GM12878 (cell line): ENCODE results near the gene ZCWPW2. TPM values are rescaled to one million over a fixed set of nuclear protein-coding genes. Genes with fewer than 3 reads are reported as not detected.

Experiments used
- ATAC-seq: fragments of 200-7000 bp; cut with Tn5 transposase; 3 replicates; pipeline ENCODE4 v1.9.1; 2020; ENCODE audit warnings: mild to moderate bottlenecking, moderate library complexity
- BruUV-seq: library from RNA; stranded (reverse); fragments of 400-500 nt; replicated peaks from 2 replicates; lab custom pipeline; 2021; lab: Mats Ljungman, UMichigan
- CTCF ChIA-PET: fragments of 300-600 bp; sonication (Branson Sonifier 250); formaldehyde crosslinking; extraction: SDS; loops from one replicate; lab custom pipeline; 2021; ENCODE audit warnings: inconsistent platforms; lab: Yijun Ruan, JAX
- POLR2A ChIA-PET: fragments of 350-600 bp; formaldehyde crosslinking; extraction: SDS; loops from one replicate; lab custom pipeline; 2021; ENCODE audit warnings: inconsistent platforms; lab: Charles Lee
- RAD21 ChIA-PET: fragments of 300-600 bp; sonication (Branson Sonifier 250); formaldehyde crosslinking; loops from one replicate; lab custom pipeline; 2023; ENCODE audit warnings: antibody characterized with exemption; ENCODE audit not compliant: unreplicated experiment; lab: Charles Lee
- SMC1A ChIA-PET: fragments of 300-600 bp; sonication (Branson Sonifier 250); formaldehyde crosslinking; loops from one replicate; lab custom pipeline; 2023; ENCODE audit not compliant: unreplicated experiment, uncharacterized antibody; lab: Charles Lee
- DNase-seq: peaks from one replicate; pipeline ENCODE4 v3.0.0-alpha.2; 2011; ENCODE audit warnings: low read depth, low spot score
- FAIRE-seq: peaks from 3 replicates; lab custom pipeline; 2011; peaks lifted over from hg19 to GRCh38; lab: Jason Lieb, UNC
- H2AFZ ChIP-seq: 2 replicates; pipeline ENCODE4 v1.6.0; 2011; ENCODE audit warnings: low read depth, low read length, control low read depth; ENCODE audit not compliant: control insufficient read depth
- H3K27ac ChIP-seq: 2 replicates; pipeline ENCODE4 v1.5.1; 2011; ENCODE audit warnings: control low read depth; ENCODE audit not compliant: control insufficient read depth, insufficient read depth
- H3K27me3 ChIP-seq, 2 experiments: replicated peaks in 1 of 2; 2 replicates each; pipeline versions ENCODE4 v1.6.0 to v1.6.1; 2011; ENCODE audit warnings: low read length in 1 of 2; ENCODE audit not compliant: control insufficient read depth in 2 of 2, insufficient read depth in 2 of 2
- H3K36me3 ChIP-seq, 2 experiments: 2 replicates each; pipeline ENCODE4 v1.5.1; 2011; ENCODE audit warnings: low read length in 1 of 2; ENCODE audit not compliant: control insufficient read depth in 2 of 2, insufficient read depth in 2 of 2
- H3K4me1 ChIP-seq: 2 replicates; pipeline ENCODE4 v1.6.1; 2011; ENCODE audit warnings: mild to moderate bottlenecking, low read length, moderate library complexity, mixed read lengths; ENCODE audit not compliant: control insufficient read depth, insufficient read depth
- H3K4me2 ChIP-seq: 2 replicates; pipeline ENCODE4 v1.6.0; 2011; ENCODE audit warnings: control low read depth; ENCODE audit not compliant: control insufficient read depth, insufficient read depth
- H3K4me3 ChIP-seq: fragments of 200-600 bp; sonication (generic); 2 replicates; pipeline ENCODE4 v1.5.1; 2016
- H3K79me2 ChIP-seq: 2 replicates; pipeline ENCODE4 v1.6.0; 2011; ENCODE audit warnings: low read length; ENCODE audit not compliant: control insufficient read depth, insufficient read depth
- H3K9ac ChIP-seq: 2 replicates; pipeline ENCODE4 v1.8.0; 2011; ENCODE audit warnings: low read length, control low read depth, mixed read lengths; ENCODE audit not compliant: control insufficient read depth, insufficient read depth
- H3K9me3 ChIP-seq: replicated peaks from 3 replicates; pipeline ENCODE4 v1.5.1; 2011; ENCODE audit warnings: mild to moderate bottlenecking, low read length; ENCODE audit not compliant: control insufficient read depth, insufficient read depth
- H4K20me1 ChIP-seq: 2 replicates; pipeline ENCODE4 v1.6.0; 2011; ENCODE audit not compliant: control insufficient read depth, insufficient read depth
- ATF2 ChIP-seq: IDR thresholded peaks from 2 replicates; pipeline ENCODE4 v1.6.1; 2012; ENCODE audit warnings: low read length, inconsistent platforms
- CBX3 ChIP-seq: fragments of 200-600 bp; sonication (generic); IDR thresholded peaks from 2 replicates; pipeline ENCODE4 v1.6.1; 2016; ENCODE audit warnings: low read depth, borderline replicate concordance
- CBX5 ChIP-seq: sonication (generic); IDR thresholded peaks from 2 replicates; pipeline ENCODE4 v1.6.1; 2016; ENCODE audit warnings: low read depth, moderate library complexity, mild to moderate bottlenecking, inconsistent platforms
- CHD2 ChIP-seq: IDR thresholded peaks from 2 replicates; pipeline ENCODE4 v1.6.1; 2011; ENCODE audit warnings: low read depth, low read length, improper control_type of control experiment, borderline replicate concordance
- CHD4 ChIP-seq: fragments of 200-600 bp; sonication (generic); IDR thresholded peaks from 2 replicates; pipeline ENCODE4 v1.6.1; 2016; ENCODE audit warnings: mild to moderate bottlenecking
- ELK1 ChIP-seq: IDR thresholded peaks from 2 replicates; pipeline ENCODE4 v1.6.1; 2012; ENCODE audit warnings: low read depth, low read length, improper control_type of control experiment
- ESRRA ChIP-seq: IDR thresholded peaks from 2 replicates; pipeline ENCODE4 v1.6.1; 2012; ENCODE audit warnings: mild to moderate bottlenecking, low read length, improper control_type of control experiment
- HCFC1 ChIP-seq: fragments of 150-350 bp; IDR thresholded peaks from 2 replicates; pipeline ENCODE4 v1.6.1; 2014; ENCODE audit warnings: low read length
- MEF2A ChIP-seq: IDR thresholded peaks from 2 replicates; pipeline ENCODE4 v1.6.1; 2011; ENCODE audit warnings: low read depth, mild to moderate bottlenecking, low read length, moderate library complexity; ENCODE audit not compliant: insufficient read depth
- NFYB ChIP-seq: IDR thresholded peaks from 2 replicates; pipeline ENCODE4 v1.6.1; 2011; ENCODE audit warnings: low read depth, mild to moderate bottlenecking, low read length, improper control_type of control experiment, moderate library complexity; ENCODE audit not compliant: insufficient read depth
- POLR2AphosphoS2 ChIP-seq: IDR thresholded peaks from 2 replicates; pipeline ENCODE4 v1.6.1; 2011; ENCODE audit warnings: low read depth, mild to moderate bottlenecking, low read length, improper control_type of control experiment, moderate library complexity
- RBBP5 ChIP-seq: fragments of 200-600 bp; sonication (generic); conservative IDR thresholded peaks from 2 replicates; pipeline ENCODE4 v1.6.1; 2016
- RELA ChIP-seq: fragments of 450-650 bp; IDR thresholded peaks from 2 replicates; pipeline ENCODE4 v1.8.0; 2014; ENCODE audit warnings: borderline replicate concordance; ENCODE audit not compliant: partially characterized antibody
- SMARCA5 ChIP-seq: fragments of 450-650 bp; IDR thresholded peaks from 2 replicates; pipeline ENCODE4 v1.6.1; 2017; ENCODE audit warnings: mild to moderate bottlenecking
- SPI1 ChIP-seq: IDR thresholded peaks from 2 replicates; pipeline ENCODE4 v1.6.1; 2011; ENCODE audit warnings: low read depth, mild to moderate bottlenecking, low read length, moderate library complexity, borderline replicate concordance; ENCODE audit not compliant: insufficient read depth
- TAF1 ChIP-seq: IDR thresholded peaks from 2 replicates; pipeline ENCODE4 v1.6.1; 2011; ENCODE audit warnings: mild to moderate bottlenecking, low read depth, low read length, borderline replicate concordance
- ZNF592 ChIP-seq: fragments of 450-650 bp; IDR thresholded peaks from 2 replicates; pipeline ENCODE4 v1.6.1; 2017; ENCODE audit warnings: mild to moderate bottlenecking, moderate library complexity
- in situ Hi-C: fragments of 300-500 bp; cut with MboI; formaldehyde crosslinking; loops from 9 replicates; pipeline ENCODE4 v1.14.3; 2018; ENCODE audit warnings: mixed read lengths
- intact Hi-C: fragments of 100-400 bp; cut with micrococcal nuclease; formaldehyde crosslinking; loops from one replicate; pipeline ENCODE4 v1.14.2; 2022; ENCODE audit not compliant: unreplicated experiment
- polyA plus RNA-seq, 11 experiments: library from polyadenylated mRNA; depleted of rRNA in 4 of 11; unstranded in 6 of 11; stranded (reverse) in 5 of 11; fragments of >200 nt; fragmentation: Nextera tagmentation in 4 of 11; fragmentation: Illumina TruSeq in 1 of 11; extraction: Ambion mirVana in 4 of 11; extraction: Trizol in 1 of 11; gene quantifications; 1 replicate in 1 of 11; 2 replicates in 10 of 11; pipeline versions ENCODE4 v1.2.1 to v1.2.3, GENCODE V29; 2011 to 2016; ENCODE audit warnings: inconsistent platforms in 2 of 11, missing spikeins in 2 of 11, low read depth in 1 of 11
- total RNA-seq, 4 experiments: library from RNA; depleted of rRNA in 3 of 4; stranded (reverse); fragments of >200 nt in 3 of 4; fragmentation: Illumina TruSeq in 1 of 4; extraction: Trizol in 1 of 4; gene quantifications; 2 replicates each; pipeline versions ENCODE4 v1.2.1 to v1.2.3, GENCODE V29; 2013 to 2021

The ZCWPW2 gene
- total and polyA plus RNA-seq, 10 of the 15 experiments (the other 5 are each of a cell fraction or from before 2014, with no cell fraction given): 0.09 to 0.38 (median 0.22) TPM; not detected in 3

GRCh38 chr3:28337230-28337629 is 11.3 kb upstream of the ZCWPW2 start:
- no TSS peak for BruUV-seq
- no peaks in the 10 kb centered on the region for H3K4me1 ChIP-seq
- H3K27me3 ChIP-seq: no peaks in the 10 kb centered on the region
- ChIA-PET POLR2A (interaction anchor here (0.5 kb wide), 1 partner anchor 325 kb away, joined by 4 read pairs; no protein-coding TSS in a partner anchor), RAD21 (interaction anchor here (1.3 to 3.1 kb wide), 3 partner anchors 9 to 625 kb away, joined by 4 to 26 read pairs (median 4); no protein-coding TSS in a partner anchor), SMC1A (interaction anchor here (1.2 to 3.1 kb wide), 8 partner anchors 9 to 629 kb away, joined by 3 to 21 read pairs (median 6); no protein-coding TSS in a partner anchor), CTCF (interaction anchor here (1.3 to 8.0 kb wide), 8 partner anchors 10 to 870 kb away, joined by 3 to 60 read pairs (median 6); partner anchors contain the start of genes AZI2 and ZCWPW2)
- TF ChIP-seq CBX3 (no peak), CHD4 (no peak), ZNF592 (no peak), CHD2 (no peak), ESRRA (no peak), HCFC1 (no peak), MEF2A (no peak), ELK1 (no peak), CBX5 (no peak), ATF2 (no peak), RELA (no peak), SMARCA5 (no peak), SPI1 (no peak), RBBP5 (no peak), NFYB (no peak), TAF1 (no peak), POLR2AphosphoS2 (no peak)
- DNase-seq: no peak
- no peak overlapping the region for H3K27ac ChIP-seq
- peaks cover 0 to 4% of the 10 kb centered on the region in 2 experiments; a peak in 2 of 4 replicates for H3K36me3 ChIP-seq
- in situ Hi-C loops: loop anchor here (10.0 to 25.0 kb wide), 2 partner anchors 1022 to 1200 kb away; no protein-coding TSS in a partner anchor
- H3K4me2 ChIP-seq: no peak overlapping the region
- no peak overlapping the region for H3K9ac ChIP-seq
- peaks cover 3% of the 10 kb centered on the region for H3K79me2 ChIP-seq
- no peak for ATAC-seq
- no peak for FAIRE-seq
- H3K9me3 ChIP-seq: no peaks in the 10 kb centered on the region
- intact Hi-C loops: no loop called here
- H2AFZ ChIP-seq: no peak overlapping the region
- no peak overlapping the region for H3K4me3 ChIP-seq
- H4K20me1 ChIP-seq: no peaks in the 10 kb centered on the region
